GDM1 (cell line): ENCODE data around the gene ZC3HAV1.

Source experiments
- DNase-seq: peaks from one replicate; lab custom pipeline; 2025; lab: John Stamatoyannopoulos, UW

Gene ZC3HAV1

DNA sequence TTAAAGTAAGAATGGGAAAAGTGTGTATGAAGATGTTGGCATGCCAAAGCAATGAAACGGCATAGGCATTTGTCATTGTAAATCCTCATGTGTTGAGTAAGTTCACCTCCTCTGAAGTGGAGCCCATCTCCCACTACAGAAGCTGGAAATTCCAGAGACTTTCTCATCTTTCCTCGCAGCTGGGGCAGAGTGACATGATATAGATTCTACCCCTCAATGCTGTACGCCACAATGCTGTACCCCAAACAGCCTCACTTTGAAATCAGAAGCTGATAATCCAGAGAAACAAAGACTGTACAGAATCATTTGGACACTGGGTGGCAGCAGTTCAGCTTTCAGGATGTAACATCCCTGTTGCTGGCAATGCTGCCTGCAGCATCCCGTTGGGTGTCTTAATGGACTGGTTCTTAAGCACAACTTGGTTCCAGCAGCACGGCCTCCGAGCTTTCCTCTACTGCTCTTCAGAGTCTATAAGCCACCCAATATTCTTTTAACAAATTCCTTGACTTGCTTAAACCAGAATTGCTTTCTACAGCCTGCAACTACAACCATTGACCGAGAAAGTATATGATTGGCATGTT is 92.5 kb downstream of the ZC3HAV1 start:
- peak; percentile 46 for DNase-seq

DNA sequence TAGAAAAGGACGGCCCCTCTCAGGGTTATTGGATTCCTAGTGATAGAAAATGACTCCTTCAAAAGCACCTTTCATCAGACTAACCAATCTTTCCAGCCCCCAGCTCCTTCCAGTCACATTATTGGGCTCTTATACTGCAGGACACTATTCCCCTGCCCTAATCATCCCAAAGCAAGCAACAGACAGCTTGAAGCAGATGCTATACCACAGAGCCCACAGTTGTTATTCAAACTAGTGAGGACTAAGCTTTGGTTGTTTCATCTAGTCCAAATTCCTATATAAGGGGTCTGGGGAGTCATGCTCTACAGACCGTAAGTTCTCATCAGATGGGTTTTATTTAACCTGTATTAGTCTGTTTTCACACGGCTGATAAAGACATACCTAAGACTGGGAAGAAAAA is 98.1 kb downstream of the ZC3HAV1 start:
- no peak for DNase-seq

DNA sequence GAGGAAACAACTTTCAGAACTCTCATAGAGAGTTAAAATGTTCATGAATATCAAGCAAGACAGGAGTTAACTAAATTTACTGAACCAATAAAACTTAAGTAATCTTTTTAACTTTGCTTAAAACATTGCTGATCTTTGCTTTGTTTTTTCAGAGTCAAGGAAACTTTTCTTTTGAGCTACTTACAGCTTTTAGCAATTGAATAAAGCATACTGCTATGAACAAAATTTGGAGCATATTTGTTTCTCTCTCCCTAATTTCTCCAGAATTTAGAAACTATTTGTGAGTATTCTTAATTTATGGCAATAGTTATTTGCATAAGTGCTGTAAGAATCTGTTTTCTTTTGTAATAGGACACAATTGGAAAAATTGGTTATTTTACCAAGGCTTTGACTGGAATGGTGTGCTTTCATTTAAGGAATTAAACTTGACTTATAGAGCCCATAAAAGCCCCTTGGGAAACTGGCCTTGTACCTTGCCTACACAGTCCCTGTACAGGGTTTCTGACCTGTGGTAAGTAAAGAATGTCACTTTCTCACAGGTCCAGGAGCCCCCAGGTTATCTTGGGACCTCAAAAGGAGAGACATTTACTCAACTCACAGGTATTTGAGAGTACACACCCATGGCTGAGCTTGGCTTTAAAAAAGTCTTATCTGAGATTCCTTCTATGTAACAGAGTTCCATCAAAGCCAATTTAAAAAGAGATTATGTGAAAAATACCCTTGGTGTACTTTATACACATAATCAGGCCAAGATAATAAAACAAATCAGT is 105.0 kb downstream of the ZC3HAV1 start:
- no peak for DNase-seq

DNA sequence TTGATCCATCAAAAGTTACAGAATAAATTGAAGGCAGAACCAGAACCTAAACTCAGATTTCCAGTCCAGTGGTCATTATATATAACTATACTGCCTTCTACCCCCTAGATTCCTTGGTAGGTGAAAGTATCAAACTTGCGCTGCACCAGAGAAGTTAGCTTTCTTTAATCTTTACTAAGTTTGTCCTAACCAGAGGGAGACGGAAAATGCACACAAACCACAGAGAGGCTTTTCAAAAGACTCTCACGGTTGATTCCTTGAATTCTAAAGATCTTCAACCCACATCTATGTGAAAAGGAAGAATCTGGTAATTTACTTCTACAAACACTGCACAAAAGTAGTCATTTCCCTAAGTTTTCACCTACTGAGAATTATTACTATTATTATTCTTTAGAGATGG is 110.1 kb downstream of the ZC3HAV1 start:
- DNase-seq, result no peak
